HL-60 (cell line): Measurements from ENCODE around the gene STX10.

Experiments used
- CTCF ChIP-seq: IDR thresholded peaks from one replicate; pipeline ENCODE4 v1.5.1; 2011; ENCODE audit warnings: low read length, control low read depth, inconsistent platforms; ENCODE audit not compliant: insufficient read depth
- GABPA ChIP-seq: IDR thresholded peaks from 2 replicates; pipeline ENCODE4 v1.6.1; 2012; ENCODE audit warnings: low read depth
- POLR2AphosphoS5 ChIP-seq: IDR thresholded peaks from 2 replicates; pipeline ENCODE4 v1.6.1; 2012; ENCODE audit warnings: low read depth
- REST ChIP-seq: IDR thresholded peaks from 2 replicates; pipeline ENCODE4 v1.6.1; 2012; ENCODE audit warnings: low read depth; ENCODE audit not compliant: insufficient replicate concordance
- SPI1 ChIP-seq: IDR thresholded peaks from 2 replicates; pipeline ENCODE4 v1.6.1; 2012; ENCODE audit warnings: low read depth, mild to moderate bottlenecking, borderline replicate concordance

DNA sequence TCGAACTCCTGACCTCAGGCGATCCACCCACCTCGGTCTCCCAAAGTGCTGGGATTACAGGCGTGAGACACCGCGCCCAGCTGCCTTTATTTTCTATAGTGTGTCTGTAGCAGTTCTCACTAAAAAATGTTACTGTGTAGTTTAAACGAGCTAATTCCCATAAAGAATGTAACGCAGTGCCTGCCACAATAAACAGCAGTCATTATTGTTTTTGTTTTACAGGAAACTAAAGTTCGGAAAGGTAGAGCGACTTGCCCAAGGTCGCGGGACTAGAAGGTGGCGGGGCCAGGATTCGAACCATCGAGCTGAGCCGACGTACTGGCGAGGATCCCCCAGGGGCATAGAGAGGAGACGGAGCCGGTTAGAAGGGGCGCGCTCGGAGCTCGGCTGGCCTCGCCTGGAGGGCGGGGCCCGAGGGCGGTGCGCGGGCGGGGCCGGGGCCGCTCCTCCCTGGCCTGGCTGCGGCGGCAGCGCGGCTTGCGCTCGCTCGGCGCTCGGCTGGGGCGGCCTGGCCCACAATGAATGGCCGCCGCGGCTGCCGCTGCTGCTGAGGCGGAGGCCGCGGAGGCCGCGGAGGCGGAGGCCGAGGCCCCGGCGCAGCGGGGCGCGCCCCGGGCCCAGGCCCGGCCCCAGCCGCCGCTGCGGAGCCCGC lies 32.3 kb downstream of the STX10 start, which contains the start of gene NACC1:
- no peak for TF ChIP-seq CTCF
- no peak for TF ChIP-seq SPI1
- TF ChIP-seq POLR2AphosphoS5, result no peak
- no peak for TF ChIP-seq REST
- TF ChIP-seq GABPA, result no peak; the same call in 1 of the 2 replicates
